Heart right ventricle (tissue), 16 donors: ENCODE results near the gene PTCRA. TPM values are rescaled to one million over a fixed set of nuclear protein-coding genes. Genes with fewer than 3 reads are reported as not detected.
A peak's percentile ranks its signal among the peaks of the same experiment; 100 is the strongest.

ENCODE experiments used
- ATAC-seq, 8 donors: fragments of 200-7000 bp; cut with Tn5 transposase; one replicate each; pipeline ENCODE4 v1.9.1; 2020; ENCODE audit warnings: mild to moderate bottlenecking in 8 of 8, moderate library complexity in 8 of 8, moderate number of reproducible peaks in 1 of 8
- DNase-seq, 2 donors: peaks; one replicate each; pipeline ENCODE4 v3.0.0-alpha.2; 2020
- H3K27ac ChIP-seq, 10 donors: fragments of 200-600 bp; sonication (generic) in 2 of 10; one replicate each; pipeline versions ENCODE4 v1.5.0 to v1.8.0; 2020 to 2022; ENCODE audit warnings: mild to moderate bottlenecking in 3 of 10
- H3K27me3 ChIP-seq, 7 donors: fragments of 200-600 bp; one replicate each; pipeline ENCODE4 v1.8.0; 2021 to 2022; ENCODE audit warnings: mild to moderate bottlenecking in 2 of 7
- H3K36me3 ChIP-seq, 9 donors: fragments of 200-600 bp; sonication (generic) in 1 of 9; one replicate each; pipeline versions ENCODE4 v1.5.0 to v1.8.0; 2020 to 2022; ENCODE audit warnings: mild to moderate bottlenecking in 2 of 9
- H3K4me1 ChIP-seq, 9 donors: fragments of 200-600 bp; sonication (generic) in 1 of 9; one replicate each; pipeline versions ENCODE4 v1.5.0 to v1.8.0; 2020 to 2022; ENCODE audit warnings: mild to moderate bottlenecking in 4 of 9
- H3K4me3 ChIP-seq, 10 donors: fragments of 200-600 bp; sonication (generic) in 2 of 10; one replicate each; pipeline versions ENCODE4 v1.5.0 to v1.8.0; 2020 to 2022; ENCODE audit warnings: mild to moderate bottlenecking in 7 of 10, moderate library complexity in 2 of 10
- H3K9me3 ChIP-seq, 11 donors: fragments of 200-600 bp in 10 of 11; sonication (generic) in 2 of 11; one replicate each; pipeline versions ENCODE4 v1.5.0 to v1.8.0; 2013 to 2022; ENCODE audit warnings: mild to moderate bottlenecking in 2 of 11, control low read depth in 1 of 11, moderate library complexity in 1 of 11
- CTCF ChIP-seq, 9 donors: fragments of 200-600 bp; sonication (generic) in 2 of 9; IDR thresholded peaks; one replicate each; pipeline versions ENCODE4 v1.5.0 to v1.8.0; 2021 to 2022; ENCODE audit warnings: antibody characterized with exemption in 9 of 9, mild to moderate bottlenecking in 5 of 9, moderate library complexity in 1 of 9
- WGBS, 2 donors: extraction: QIAGEN DNeasy Blood & Tissue Kit; methylation state at CpG; one replicate each; pipeline ENCODE4 v1.1.7; 2013; ENCODE audit warnings: inconsistent platforms in 1 of 2; 5-methylcytosine and 5-hydroxymethylcytosine counted together
- intact Hi-C, 10 donors: fragments of 100-400 bp; cut with DNase I; formaldehyde crosslinking; loops; one replicate each; pipeline versions ENCODE4 v1.11.1 to v1.14.2; 2022
- polyA plus RNA-seq, 2 donors: library from polyadenylated mRNA; stranded (reverse); fragments of 200-250 nt; gene quantifications; one replicate each; pipeline ENCODE4 v1.2.3, GENCODE V29; 2013
- total RNA-seq, 10 donors: library from RNA; stranded (reverse); fragmentation: NEBNext Ultra II Directional in 3 of 10; extraction: Animal tissue kit (Norgen Biotek cat#: 25700) in 3 of 10; gene quantifications; one replicate each; pipeline versions ENCODE4 v1.2.1 to v1.2.4, GENCODE V29; 2021 to 2023
- donor health status: Arrhythmogenic right ventricular cardiomyopathy.
- donor health status: ischemic (EF 13 %, LVEDD 7.1; RV severe dilation, severe dysfunction).
- donor health status: healthy with polysubstance abuse.
- donor health status: DM: no; HTN: yes; CAD: no.
- donor health status: DM: no; HTN: no; CAD: no.
- donor health status: ischemic (EF 25% LVEDD 6.9; RV normal size, moderate dysfunction).
- donor health status: ischemic (EF 25% LVEDD 5.7; RV mildly dilated, moderate dysfunction).
- donor health status: healthy.
- donor health status: DM: yes; HTN: yes; CAD: no.
- donor health status: Ischemic cardiomyopathy.
- donor health status: ischemic (EF 35%, LVEDD 5.7; RV mildly dilated, moderate dysfunction).
- donor health status: nonischemic (EF 11% LVEDD 7.7; RV severe dilation, severe dysfunction).
- donor health status: DM: yes; HTN: yes; CAD: no.
- donor health status: PGD.
- donor health status: ischemic (EF 29% LVEDD 5.4; RV normal size, mild dysfunction).
- donor health status: nonischemic (EF 23%, LVEDD 6.1; RV moderate dilation, normal function).

PTCRA gene
- total and polyA plus RNA-seq, 12 donors, result 0.09 TPM; not detected in 11

DNA sequence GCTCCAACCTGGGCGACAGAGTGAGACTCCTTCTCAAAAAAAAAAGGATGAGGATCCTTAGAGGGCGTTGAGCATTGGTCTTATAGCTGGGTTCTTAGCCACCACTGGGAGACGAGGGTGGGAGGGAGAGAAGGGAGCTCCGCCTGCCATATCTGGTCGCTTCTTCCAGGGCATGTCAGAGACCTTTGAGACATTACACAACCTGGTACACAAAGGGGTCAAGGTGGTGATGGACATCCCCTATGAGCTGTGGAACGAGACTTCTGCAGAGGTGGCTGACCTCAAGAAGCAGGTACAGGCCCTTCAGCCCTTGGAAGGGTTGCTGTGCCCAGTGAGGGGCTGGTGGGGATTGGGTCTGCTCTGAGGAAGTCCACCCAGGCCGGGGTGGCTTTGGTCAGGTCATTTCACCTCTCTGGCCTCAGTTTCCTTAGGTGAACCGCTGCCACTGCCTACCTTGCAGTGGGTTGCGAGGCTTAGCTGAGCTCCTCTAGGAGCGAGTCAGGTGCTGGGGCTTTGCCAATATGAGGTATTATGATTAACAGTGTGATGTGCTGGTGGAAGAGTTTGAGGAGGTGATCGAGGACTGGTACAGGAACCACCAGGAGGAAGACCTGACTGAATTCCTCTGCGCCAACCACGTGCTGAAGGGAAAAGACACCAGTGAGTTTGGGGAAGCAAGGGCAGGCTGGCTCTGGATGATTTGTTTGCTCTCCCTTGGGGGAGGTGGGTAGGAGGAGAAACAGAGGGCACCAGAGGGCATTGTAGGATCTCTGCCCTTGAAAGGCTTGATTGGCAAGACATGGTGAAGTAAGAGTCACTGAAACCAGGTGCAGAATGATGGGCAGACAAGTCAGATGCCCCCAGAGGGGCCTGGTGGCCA, 21.9 kb downstream of the PTCRA start:
- H3K36me3 ChIP-seq, result peaks cover 0 to 92% (median 34%) of the 10 kb centered on the region in 9 donors
- no peak for ATAC-seq
- no peak for DNase-seq
- TF ChIP-seq CTCF (IDR thresholded peaks at IDR 0.05), result no peak
- WGBS, 2 donors, result 90 to 96% methylated on average over 13 of the region's 13 CpGs
- intact Hi-C loops, result no loop called here
- H3K4me1 ChIP-seq, result peaks cover 0 to 22% (median 0%) of the 10 kb centered on the region in 9 donors
- no peaks in the 10 kb centered on the region for H3K9me3 ChIP-seq
- H3K27ac ChIP-seq, result no peak overlapping the region
- H3K4me3 ChIP-seq, result no peak overlapping the region
- H3K27me3 ChIP-seq, result no peaks in the 10 kb centered on the region

GRCh38 chr6:42938428-42938796, 22.6 kb downstream of the PTCRA start:
- intact Hi-C loops, result no loop called here
- Histone ChIP-seq H3K4me1 (peaks cover 0 to 16% (median 0%) of the 10 kb centered on the region in 9 donors), H3K27me3 (no peaks in the 10 kb centered on the region), H3K36me3 (peaks cover 0 to 98% (median 34%) of the 10 kb centered on the region in 9 donors), H3K4me3 (no peak overlapping the region), H3K9me3 (no peaks in the 10 kb centered on the region), H3K27ac (no peak overlapping the region)
- DNase-seq (no peak), ATAC-seq (peak in 1 of 8 donors; percentile 18)
- 89 to 93% methylated on average over 5 of the region's 5 CpGs for WGBS, 2 donors
- no peak for TF ChIP-seq CTCF (IDR thresholded peaks at IDR 0.05)

GRCh38 chr6:42938987-42939809, 23.3 kb downstream of the PTCRA start:
- Histone ChIP-seq H3K36me3 (peaks cover 0 to 100% (median 34%) of the 10 kb centered on the region in 9 donors), H3K27me3 (no peaks in the 10 kb centered on the region), H3K4me1 (peaks cover 0 to 8% (median 0%) of the 10 kb centered on the region in 9 donors), H3K27ac (no peak overlapping the region), H3K9me3 (no peaks in the 10 kb centered on the region), H3K4me3 (no peak overlapping the region)
- DNase-seq (no peak), ATAC-seq (peak in 5 of 8 donors; percentile 19 to 46 (median 38))
- 79 to 86% methylated on average over 9 of the region's 9 CpGs for WGBS, 2 donors
- intact Hi-C loops, result no loop called here
- no peak for TF ChIP-seq CTCF (IDR thresholded peaks at IDR 0.05)

DNA sequence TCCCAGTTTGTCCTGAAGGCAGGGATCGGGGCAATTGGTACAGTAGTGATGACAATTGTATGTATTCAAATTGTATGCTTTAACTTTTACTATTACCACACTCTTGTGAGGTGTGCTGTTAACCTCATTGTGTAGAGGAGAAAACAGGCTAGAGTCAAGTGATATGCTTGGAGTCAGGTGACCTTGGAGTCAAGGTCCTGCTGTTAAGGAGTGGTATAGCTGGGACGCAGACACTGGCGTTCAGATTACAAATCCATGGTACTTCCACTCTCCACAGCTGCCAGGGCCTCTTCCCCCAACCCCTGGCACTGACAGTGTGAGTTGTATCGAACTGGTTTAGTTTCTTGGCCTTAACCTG, 23.9 kb downstream of the PTCRA start:
- intact Hi-C loops, result no loop called here
- Histone ChIP-seq H3K4me3 (no peak overlapping the region), H3K27ac (no peak overlapping the region), H3K4me1 (peaks cover 0 to 4% (median 0%) of the 10 kb centered on the region in 9 donors), H3K27me3 (no peaks in the 10 kb centered on the region), H3K9me3 (no peaks in the 10 kb centered on the region), H3K36me3 (peaks cover 0 to 100% (median 30%) of the 10 kb centered on the region in 9 donors)
- TF ChIP-seq CTCF (IDR thresholded peaks at IDR 0.05), result no peak
- ATAC-seq, result peak in 2 of 8 donors; percentile 25 to 26
- 65 to 70% methylated on average over 4 of the region's 4 CpGs for WGBS, 2 donors
- no peak for DNase-seq
